A549 (cell line): ENCODE measurements around the gene SEPTIN12.

Experiments
- CHD2 ChIP-seq: fragments of 150-350 bp; IDR thresholded peaks from 2 replicates; pipeline ENCODE4 v1.6.1; 2014; ENCODE audit warnings: low read length; ENCODE audit not compliant: partially characterized antibody
- EP300 ChIP-seq, 2 experiments: fragments of >200 bp; sonication (Bioruptor Twin); formaldehyde crosslinking; IDR thresholded peaks; 2 replicates in 1 of 2; 3 replicates in 1 of 2; pipeline ENCODE4 v1.6.1; 2016 to 2017
- ESRRA ChIP-seq: fragments of 150-350 bp; IDR thresholded peaks from 2 replicates; pipeline ENCODE4 v1.6.1; 2014; ENCODE audit warnings: mild to moderate bottlenecking, low read length, borderline replicate concordance
- JUNB ChIP-seq: fragments of >200 bp; sonication (Bioruptor Twin); formaldehyde crosslinking; IDR thresholded peaks from 2 replicates; pipeline ENCODE4 v1.6.1; 2016
- RAD21 ChIP-seq, 2 experiments: fragments of >200 bp in 1 of 2; sonication (Bioruptor Twin) in 1 of 2; formaldehyde crosslinking in 1 of 2; IDR thresholded peaks in 1 of 2; conservative IDR thresholded peaks in 1 of 2; 2 replicates in 1 of 2; 3 replicates in 1 of 2; pipeline ENCODE4 v1.6.1; 2012 to 2018; ENCODE audit warnings: inconsistent platforms in 1 of 2
- TF ChIP-seq, protein P1 (sequence below): IDR thresholded peaks from 2 replicates; pipeline ENCODE4 v1.6.1; 2012
- TF ChIP-seq, protein P2 (sequence below): fragments of >200 bp; sonication (Bioruptor Twin); formaldehyde crosslinking; IDR thresholded peaks from 3 replicates; pipeline ENCODE4 v1.5.1; 2016
- TF ChIP-seq, protein P3 (sequence below): fragments of >200 bp; sonication (Bioruptor Twin); formaldehyde crosslinking; IDR thresholded peaks from 3 replicates; pipeline ENCODE4 v1.6.1; 2016
- TF ChIP-seq, protein P4 (sequence below): fragments of 200-600 bp; sonication (generic); IDR thresholded peaks from 2 replicates; pipeline ENCODE4 v1.6.1; 2016; ENCODE audit warnings: antibody characterized with exemption, mild to moderate bottlenecking, moderate library complexity
- TF ChIP-seq, protein P5 (sequence below): fragments of 150-350 bp; IDR thresholded peaks from 2 replicates; pipeline ENCODE4 v1.6.1; 2014; ENCODE audit warnings: low read depth, mild to moderate bottlenecking, low read length

DNA sequence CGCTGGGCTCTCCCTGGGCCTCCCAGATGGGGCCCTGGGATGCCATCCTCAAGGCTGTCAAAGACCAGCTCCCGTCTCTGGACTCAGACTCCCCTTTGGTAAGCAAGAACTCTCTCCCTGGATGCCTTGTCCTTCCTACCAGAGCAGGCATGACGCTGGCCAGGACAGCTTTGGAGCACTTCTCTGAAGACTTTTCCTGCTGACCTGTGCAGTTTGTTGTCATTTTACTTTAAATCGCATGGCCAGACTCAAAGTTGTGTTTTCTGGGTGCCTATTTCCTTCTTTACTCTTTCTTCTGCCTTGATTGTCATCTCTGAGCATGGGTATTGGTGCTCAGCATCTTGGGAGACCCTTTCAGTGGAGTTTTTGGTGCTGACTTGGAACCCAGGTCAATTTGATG is 51.6 kb downstream of the SEPTIN12 start:
- no peak for TF ChIP-seq CHD2
- TF ChIP-seq, protein P1, sequence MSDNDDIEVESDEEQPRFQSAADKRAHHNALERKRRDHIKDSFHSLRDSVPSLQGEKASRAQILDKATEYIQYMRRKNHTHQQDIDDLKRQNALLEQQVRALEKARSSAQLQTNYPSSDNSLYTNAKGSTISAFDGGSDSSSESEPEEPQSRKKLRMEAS, result no peak
- TF ChIP-seq EP300 (IDR thresholded peaks at IDR 0.05), result no peak
- TF ChIP-seq JUNB, result no peak
- TF ChIP-seq RAD21 (conservative IDR thresholded peaks at IDR 0.05 in 1 of 2, IDR thresholded peaks at IDR 0.05 in 1 of 2), result no peak
- TF ChIP-seq, protein P2, sequence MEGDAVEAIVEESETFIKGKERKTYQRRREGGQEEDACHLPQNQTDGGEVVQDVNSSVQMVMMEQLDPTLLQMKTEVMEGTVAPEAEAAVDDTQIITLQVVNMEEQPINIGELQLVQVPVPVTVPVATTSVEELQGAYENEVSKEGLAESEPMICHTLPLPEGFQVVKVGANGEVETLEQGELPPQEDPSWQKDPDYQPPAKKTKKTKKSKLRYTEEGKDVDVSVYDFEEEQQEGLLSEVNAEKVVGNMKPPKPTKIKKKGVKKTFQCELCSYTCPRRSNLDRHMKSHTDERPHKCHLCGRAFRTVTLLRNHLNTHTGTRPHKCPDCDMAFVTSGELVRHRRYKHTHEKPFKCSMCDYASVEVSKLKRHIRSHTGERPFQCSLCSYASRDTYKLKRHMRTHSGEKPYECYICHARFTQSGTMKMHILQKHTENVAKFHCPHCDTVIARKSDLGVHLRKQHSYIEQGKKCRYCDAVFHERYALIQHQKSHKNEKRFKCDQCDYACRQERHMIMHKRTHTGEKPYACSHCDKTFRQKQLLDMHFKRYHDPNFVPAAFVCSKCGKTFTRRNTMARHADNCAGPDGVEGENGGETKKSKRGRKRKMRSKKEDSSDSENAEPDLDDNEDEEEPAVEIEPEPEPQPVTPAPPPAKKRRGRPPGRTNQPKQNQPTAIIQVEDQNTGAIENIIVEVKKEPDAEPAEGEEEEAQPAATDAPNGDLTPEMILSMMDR, result no peak
- TF ChIP-seq, protein P3, sequence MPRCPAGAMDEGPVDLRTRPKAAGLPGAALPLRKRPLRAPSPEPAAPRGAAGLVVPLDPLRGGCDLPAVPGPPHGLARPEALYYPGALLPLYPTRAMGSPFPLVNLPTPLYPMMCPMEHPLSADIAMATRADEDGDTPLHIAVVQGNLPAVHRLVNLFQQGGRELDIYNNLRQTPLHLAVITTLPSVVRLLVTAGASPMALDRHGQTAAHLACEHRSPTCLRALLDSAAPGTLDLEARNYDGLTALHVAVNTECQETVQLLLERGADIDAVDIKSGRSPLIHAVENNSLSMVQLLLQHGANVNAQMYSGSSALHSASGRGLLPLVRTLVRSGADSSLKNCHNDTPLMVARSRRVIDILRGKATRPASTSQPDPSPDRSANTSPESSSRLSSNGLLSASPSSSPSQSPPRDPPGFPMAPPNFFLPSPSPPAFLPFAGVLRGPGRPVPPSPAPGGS, result no peak
- no peak for TF ChIP-seq ESRRA
- TF ChIP-seq, protein P4, sequence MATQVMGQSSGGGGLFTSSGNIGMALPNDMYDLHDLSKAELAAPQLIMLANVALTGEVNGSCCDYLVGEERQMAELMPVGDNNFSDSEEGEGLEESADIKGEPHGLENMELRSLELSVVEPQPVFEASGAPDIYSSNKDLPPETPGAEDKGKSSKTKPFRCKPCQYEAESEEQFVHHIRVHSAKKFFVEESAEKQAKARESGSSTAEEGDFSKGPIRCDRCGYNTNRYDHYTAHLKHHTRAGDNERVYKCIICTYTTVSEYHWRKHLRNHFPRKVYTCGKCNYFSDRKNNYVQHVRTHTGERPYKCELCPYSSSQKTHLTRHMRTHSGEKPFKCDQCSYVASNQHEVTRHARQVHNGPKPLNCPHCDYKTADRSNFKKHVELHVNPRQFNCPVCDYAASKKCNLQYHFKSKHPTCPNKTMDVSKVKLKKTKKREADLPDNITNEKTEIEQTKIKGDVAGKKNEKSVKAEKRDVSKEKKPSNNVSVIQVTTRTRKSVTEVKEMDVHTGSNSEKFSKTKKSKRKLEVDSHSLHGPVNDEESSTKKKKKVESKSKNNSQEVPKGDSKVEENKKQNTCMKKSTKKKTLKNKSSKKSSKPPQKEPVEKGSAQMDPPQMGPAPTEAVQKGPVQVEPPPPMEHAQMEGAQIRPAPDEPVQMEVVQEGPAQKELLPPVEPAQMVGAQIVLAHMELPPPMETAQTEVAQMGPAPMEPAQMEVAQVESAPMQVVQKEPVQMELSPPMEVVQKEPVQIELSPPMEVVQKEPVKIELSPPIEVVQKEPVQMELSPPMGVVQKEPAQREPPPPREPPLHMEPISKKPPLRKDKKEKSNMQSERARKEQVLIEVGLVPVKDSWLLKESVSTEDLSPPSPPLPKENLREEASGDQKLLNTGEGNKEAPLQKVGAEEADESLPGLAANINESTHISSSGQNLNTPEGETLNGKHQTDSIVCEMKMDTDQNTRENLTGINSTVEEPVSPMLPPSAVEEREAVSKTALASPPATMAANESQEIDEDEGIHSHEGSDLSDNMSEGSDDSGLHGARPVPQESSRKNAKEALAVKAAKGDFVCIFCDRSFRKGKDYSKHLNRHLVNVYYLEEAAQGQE, result no peak
- TF ChIP-seq, protein P5, sequence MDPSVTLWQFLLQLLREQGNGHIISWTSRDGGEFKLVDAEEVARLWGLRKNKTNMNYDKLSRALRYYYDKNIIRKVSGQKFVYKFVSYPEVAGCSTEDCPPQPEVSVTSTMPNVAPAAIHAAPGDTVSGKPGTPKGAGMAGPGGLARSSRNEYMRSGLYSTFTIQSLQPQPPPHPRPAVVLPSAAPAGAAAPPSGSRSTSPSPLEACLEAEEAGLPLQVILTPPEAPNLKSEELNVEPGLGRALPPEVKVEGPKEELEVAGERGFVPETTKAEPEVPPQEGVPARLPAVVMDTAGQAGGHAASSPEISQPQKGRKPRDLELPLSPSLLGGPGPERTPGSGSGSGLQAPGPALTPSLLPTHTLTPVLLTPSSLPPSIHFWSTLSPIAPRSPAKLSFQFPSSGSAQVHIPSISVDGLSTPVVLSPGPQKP, result no peak
